IMR-90 (cell line): ENCODE results near the gene NSF. TPM values are rescaled to one million over a fixed set of nuclear protein-coding genes. Genes with fewer than 3 reads are reported as not detected.

Source experiments
- ATAC-seq: fragments of 200-7000 bp; cut with Tn5 transposase; 2 replicates; pipeline ENCODE4 v1.9.1; 2020; ENCODE audit warnings: low read depth, mild to moderate bottlenecking, moderate library complexity
- BruUV-seq: library from RNA; stranded (reverse); fragments of 400-500 nt; replicated peaks from 2 replicates; lab custom pipeline; 2021; lab: Mats Ljungman, UMichigan
- CTCF ChIA-PET: fragments of 300-600 bp; formaldehyde crosslinking; extraction: SDS; loops from one replicate; lab custom pipeline; 2021; ENCODE audit warnings: antibody characterized with exemption; lab: Yijun Ruan, JAX
- POLR2A ChIA-PET: fragments of 300-600 bp; sonication (Branson Sonifier 250); formaldehyde crosslinking; loops from one replicate; lab custom pipeline; 2022; ENCODE audit warnings: antibody characterized with exemption; ENCODE audit not compliant: unreplicated experiment; lab: Charles Lee
- DNase-seq: peaks from one replicate; pipeline ENCODE4 v3.0.0; 2013
- H2AFZ ChIP-seq: replicated peaks from 2 replicates; pipeline ENCODE3; 2013; ENCODE audit warnings: low read length, mild to moderate bottlenecking; ENCODE audit not compliant: poor library complexity
- H2AK5ac ChIP-seq: 2 replicates; pipeline ENCODE4 v1.6.1; 2013; ENCODE audit warnings: low read depth, low read length, inconsistent platforms
- H2AK9ac ChIP-seq: replicated peaks from 2 replicates; pipeline ENCODE3; 2013; ENCODE audit warnings: mild to moderate bottlenecking, low read depth, low read length, moderate library complexity; ENCODE audit not compliant: poor library complexity
- H2BK120ac ChIP-seq: 2 replicates; pipeline ENCODE4 v1.6.1; 2013; ENCODE audit warnings: low read depth, low read length, inconsistent platforms
- H2BK15ac ChIP-seq: 3 replicates; pipeline ENCODE4 v1.6.1; 2013; ENCODE audit warnings: low read depth, low read length, inconsistent platforms
- H2BK20ac ChIP-seq: 2 replicates; pipeline ENCODE4 v1.6.1; 2013; ENCODE audit warnings: low read depth, mild to moderate bottlenecking, inconsistent platforms, low read length, moderate library complexity
- H2BK5ac ChIP-seq: 2 replicates; pipeline ENCODE4 v1.6.1; 2013; ENCODE audit warnings: mild to moderate bottlenecking, low read depth, low read length, inconsistent platforms; ENCODE audit not compliant: poor library complexity, severe bottlenecking
- H3K14ac ChIP-seq: replicated peaks from 2 replicates; pipeline ENCODE4 v1.6.1; 2013; ENCODE audit warnings: low read depth, low read length, inconsistent platforms
- H3K18ac ChIP-seq: 2 replicates; pipeline ENCODE4 v1.6.1; 2013; ENCODE audit warnings: low read depth, low read length, control low read depth
- H3K23ac ChIP-seq: 2 replicates; pipeline ENCODE4 v1.6.1; 2013; ENCODE audit warnings: low read depth, low read length, inconsistent platforms
- H3K27ac ChIP-seq: 2 replicates; pipeline ENCODE4 v1.5.1; 2013; ENCODE audit warnings: mild to moderate bottlenecking, control low read depth, low read length; ENCODE audit not compliant: insufficient read depth
- H3K27me3 ChIP-seq: 2 replicates; pipeline ENCODE4 v1.6.1; 2013; ENCODE audit warnings: low read length; ENCODE audit not compliant: control insufficient read depth, insufficient read depth
- H3K36me3 ChIP-seq: 2 replicates; pipeline ENCODE4 v1.6.1; 2013; ENCODE audit warnings: low read length, mixed read lengths; ENCODE audit not compliant: control insufficient read depth, insufficient read depth
- H3K4ac ChIP-seq: 2 replicates; pipeline ENCODE4 v1.6.1; 2013; ENCODE audit warnings: low read depth, low read length, inconsistent platforms
- H3K4me1 ChIP-seq: 2 replicates; pipeline ENCODE4 v1.6.1; 2013; ENCODE audit warnings: low read length, mixed read lengths; ENCODE audit not compliant: control insufficient read depth, insufficient read depth
- H3K4me2 ChIP-seq: 2 replicates; pipeline ENCODE4 v1.6.1; 2013; ENCODE audit warnings: low read depth, mild to moderate bottlenecking, control low read depth, low read length, moderate library complexity
- H3K4me3 ChIP-seq: 2 replicates; pipeline ENCODE4 v1.5.1; 2013; ENCODE audit warnings: low read depth, mild to moderate bottlenecking, control low read depth, low read length, moderate library complexity; ENCODE audit not compliant: insufficient read depth
- H3K56ac ChIP-seq: 2 replicates; pipeline ENCODE4 v1.6.1; 2013; ENCODE audit warnings: low read length, inconsistent platforms; ENCODE audit not compliant: insufficient read depth; ENCODE audit errors: extremely low read depth
- H3K79me1 ChIP-seq, 2 experiments: 2 replicates each; pipeline ENCODE4 v1.6.1; 2013; ENCODE audit warnings: low read length in 2 of 2, inconsistent platforms in 1 of 2, low read depth in 1 of 2
- H3K9ac ChIP-seq: 2 replicates; pipeline ENCODE4 v1.6.1; 2013; ENCODE audit warnings: low read depth, low read length, control low read depth
- H3K9me1 ChIP-seq: 2 replicates; pipeline ENCODE4 v1.6.1; 2013; ENCODE audit warnings: low read length, inconsistent platforms; ENCODE audit not compliant: insufficient read depth
- H3K9me3 ChIP-seq: 2 replicates; pipeline ENCODE4 v1.6.1; 2013; ENCODE audit warnings: low read length; ENCODE audit not compliant: control insufficient read depth, insufficient read depth
- H4K20me1 ChIP-seq: 2 replicates; pipeline ENCODE4 v1.6.1; 2013; ENCODE audit warnings: low read length, inconsistent platforms; ENCODE audit not compliant: insufficient read depth
- H4K5ac ChIP-seq: 2 replicates; pipeline ENCODE4 v1.6.1; 2013; ENCODE audit warnings: mild to moderate bottlenecking, low read depth, low read length, control low read depth
- H4K8ac ChIP-seq, 2 experiments: 2 replicates each; pipeline ENCODE4 v1.6.1; 2013; ENCODE audit warnings: low read depth in 2 of 2, low read length in 2 of 2, control low read depth in 1 of 2, inconsistent platforms in 1 of 2
- H4K91ac ChIP-seq: 2 replicates; pipeline ENCODE4 v1.6.1; 2013; ENCODE audit warnings: low read depth, low read length, inconsistent platforms; ENCODE audit not compliant: insufficient read depth
- BHLHE40 ChIP-seq: fragments of 150-350 bp; IDR thresholded peaks from 2 replicates; pipeline ENCODE4 v1.6.1; 2016; ENCODE audit warnings: mild to moderate bottlenecking, low read depth, low read length
- CEBPB ChIP-seq: IDR thresholded peaks from 2 replicates; pipeline ENCODE4 v1.6.1; 2012; ENCODE audit warnings: low read depth, low read length, improper control_type of control experiment
- CHD1 ChIP-seq: IDR thresholded peaks from 2 replicates; pipeline ENCODE4 v1.6.1; 2012; ENCODE audit warnings: low read depth, low read length, improper control_type of control experiment
- FOS ChIP-seq: fragments of 150-350 bp; IDR thresholded peaks from 2 replicates; pipeline ENCODE4 v1.6.1; 2016; ENCODE audit warnings: low read depth, low read length
- MAFK ChIP-seq: IDR thresholded peaks from 2 replicates; pipeline ENCODE4 v1.6.1; 2012; ENCODE audit warnings: low read depth, low read length, improper control_type of control experiment
- RFX5 ChIP-seq: IDR thresholded peaks from 2 replicates; pipeline ENCODE4 v1.8.0; 2012; ENCODE audit warnings: low read depth, mild to moderate bottlenecking, low read length, moderate library complexity
- WGBS, 2 experiments: methylation state at CpG; one replicate each; pipeline versions ENCODE4 v1.1.5 to v1.1.7; 2013; ENCODE audit warnings: missing lambda C conversion rate in 2 of 2; ENCODE audit not compliant: insufficient read length in 1 of 2; ENCODE audit errors: extremely low coverage in 2 of 2; 5-methylcytosine and 5-hydroxymethylcytosine counted together
- dilution Hi-C: fragments of 300-500 bp; cut with HindIII; formaldehyde crosslinking; loops from one replicate; pipeline ENCODE4 v1.14.3; 2018; ENCODE audit warnings: low sequenced_read_pairs; ENCODE audit not compliant: unreplicated experiment
- in situ Hi-C: fragments of 300-500 bp; cut with MboI; formaldehyde crosslinking; loops from 3 replicates; pipeline ENCODE4 v1.14.3; 2019; ENCODE audit warnings: low sequenced_read_pairs, inconsistent platforms, mixed read lengths
- intact Hi-C: fragments of 100-400 bp; cut with micrococcal nuclease; formaldehyde crosslinking; loops from 2 replicates; pipeline ENCODE4 v1.10.0; 2022
- polyA plus RNA-seq, 3 experiments: library from polyadenylated mRNA; depleted of rRNA; stranded (reverse); fragments of >200 nt; gene quantifications; 2 replicates each; pipeline ENCODE4 v1.2.3, GENCODE V29; 2012; ENCODE audit warnings: low replicate concordance in 1 of 3
- total RNA-seq: library from RNA; depleted of rRNA; stranded (reverse); fragments of >200 nt; gene quantifications from 2 replicates; pipeline ENCODE4 v1.2.3, GENCODE V29; 2012

Gene NSF
- total and polyA plus RNA-seq, 2 of the 4 experiments (the other 2 are of a cell fraction) = 38.9 to 110 TPM

GRCh38 chr17:46727572-46728348, 137.3 kb downstream of the NSF start:
- no peak overlapping the region for H2AK9ac ChIP-seq
- ATAC-seq (peak; percentile 94), DNase-seq (peak; percentile 90)
- no peak overlapping the region for H3K9ac ChIP-seq
- whole genome bisulfite sequencing, 2 experiments = no CpG with 5 or more reads among the region's 4 CpGs
- POLR2A ChIA-PET = no interaction called here
- H3K56ac ChIP-seq = no peak overlapping the region
- H2BK20ac ChIP-seq = peak overlapping the region; percentile 58
- peaks cover 2% of the 10 kb centered on the region for H3K36me3 ChIP-seq
- dilution Hi-C loops = no loop called here
- H3K79me1 ChIP-seq = no peaks in the 10 kb centered on the region; a peak in 1 of 4 replicates
- H3K4me2 ChIP-seq = peak overlapping the region; percentile 57; the same call in 1 of the 2 replicates
- no peak overlapping the region for H2AK5ac ChIP-seq
- no peaks in the 10 kb centered on the region for H4K20me1 ChIP-seq
- peaks cover 8% of the 10 kb centered on the region; the same call in 1 of the 2 replicates for H3K4me1 ChIP-seq
- peak overlapping the region; percentile 5; the same call in 1 of the 2 replicates for H3K23ac ChIP-seq
- H2BK120ac ChIP-seq = peak overlapping the region; percentile 64
- TF ChIP-seq MAFK (no peak), BHLHE40 (no peak), CHD1 (no peak), FOS (peak; percentile 12; the same call in 1 of the 2 replicates), RFX5 (no peak), CEBPB (peak; percentile 53; the same call in 1 of the 2 replicates)
- H3K27me3 ChIP-seq = no peaks in the 10 kb centered on the region
- peaks cover 7% of the 10 kb centered on the region; the same call in 1 of the 2 replicates for H3K9me1 ChIP-seq
- H4K91ac ChIP-seq = no peak overlapping the region; the same call in 1 of the 2 replicates
- in situ Hi-C loops = loop anchor here (25.0 kb wide), 1 partner anchor 1140 kb away; no protein-coding TSS in a partner anchor
- BruUV-seq = no TSS peak
- peak overlapping the region; percentile 60; the same call in 1 of the 2 replicates for H3K18ac ChIP-seq
- peak overlapping the region; percentile 42 for H3K4ac ChIP-seq
- H2AFZ ChIP-seq = no peak overlapping the region
- intact Hi-C loops = loop anchor here (1.0 kb wide), 1 partner anchor 11 kb away; no protein-coding TSS in a partner anchor
- no peaks in the 10 kb centered on the region for H3K9me3 ChIP-seq
- H4K5ac ChIP-seq = peak overlapping the region; percentile 76; the same call in 1 of the 2 replicates
- peak overlapping the region; percentile 85 for H2BK5ac ChIP-seq
- CTCF ChIA-PET = no interaction called here
- H2BK15ac ChIP-seq = peak overlapping the region; percentile 80; the same call in 1 of the 3 replicates
- H3K14ac ChIP-seq = peak overlapping the region; percentile 33; the same call in 1 of the 2 replicates
- H3K4me3 ChIP-seq = no peak overlapping the region
- peak overlapping the region in 1 of 2 experiments; percentile 56; a peak in 2 of 4 replicates for H4K8ac ChIP-seq
- H3K27ac ChIP-seq = no peak overlapping the region
